Loucy (cell line): ENCODE results near the gene KCNJ6.

Experiments
- H2AFZ ChIP-seq: fragments of 200-600 bp; sonication (generic); 2 replicates; pipeline ENCODE4 v1.6.0; 2016; ENCODE audit warnings: antibody characterized with exemption, mild to moderate bottlenecking, low read length, moderate library complexity
- H3F3A ChIP-seq: fragments of 200-600 bp; 2 replicates; pipeline ENCODE4 v1.6.0; 2016; ENCODE audit warnings: antibody characterized with exemption, low read depth, mild to moderate bottlenecking
- H3K27me3 ChIP-seq: fragments of 200-600 bp; sonication (generic); 2 replicates; pipeline ENCODE4 v1.6.1; 2014; ENCODE audit warnings: low read length, mild to moderate bottlenecking; ENCODE audit not compliant: insufficient read depth, poor library complexity, severe bottlenecking
- H3K36me3 ChIP-seq: fragments of 200-600 bp; sonication (generic); 2 replicates; pipeline ENCODE4 v1.6.1; 2016; ENCODE audit warnings: low read length; ENCODE audit not compliant: insufficient read depth
- H3K4me1 ChIP-seq: fragments of 200-600 bp; sonication (generic); 2 replicates; pipeline ENCODE4 v1.5.1; 2014; ENCODE audit warnings: low read length, mild to moderate bottlenecking; ENCODE audit not compliant: insufficient read depth, poor library complexity, severe bottlenecking
- H3K4me2 ChIP-seq: fragments of 200-600 bp; sonication (generic); 2 replicates; pipeline ENCODE4 v1.6.0; 2014; ENCODE audit warnings: antibody characterized with exemption, low read length, low read depth, mild to moderate bottlenecking; ENCODE audit not compliant: poor library complexity, severe bottlenecking
- H3K4me3 ChIP-seq: fragments of 200-600 bp; sonication (generic); 2 replicates; pipeline ENCODE4 v1.5.1; 2014; ENCODE audit warnings: low read length, mild to moderate bottlenecking, mixed read lengths; ENCODE audit not compliant: poor library complexity, severe bottlenecking
- H3K79me2 ChIP-seq: fragments of 200-600 bp; sonication (generic); 2 replicates; pipeline ENCODE4 v1.6.1; 2014; ENCODE audit warnings: low read length; ENCODE audit not compliant: insufficient read depth
- H3K9ac ChIP-seq: fragments of 200-600 bp; sonication (generic); 2 replicates; pipeline ENCODE4 v1.6.0; 2014; ENCODE audit warnings: mild to moderate bottlenecking, low read depth, low read length, moderate library complexity; ENCODE audit not compliant: poor library complexity, severe bottlenecking
- H3K9me2 ChIP-seq: fragments of 200-600 bp; sonication (generic); replicated peaks from 2 replicates; pipeline ENCODE4 v1.6.1; 2016; ENCODE audit warnings: low read depth, low read length, mixed read lengths
- H3K9me3 ChIP-seq: fragments of 200-600 bp; sonication (generic); 2 replicates; pipeline ENCODE4 v1.6.1; 2014; ENCODE audit warnings: mild to moderate bottlenecking, antibody characterized with exemption, low read length, low read depth; ENCODE audit not compliant: insufficient read depth
- H4K20me1 ChIP-seq: fragments of 200-600 bp; sonication (generic); 2 replicates; pipeline ENCODE4 v1.6.0; 2014; ENCODE audit warnings: antibody characterized with exemption, low read length, mild to moderate bottlenecking; ENCODE audit not compliant: insufficient read depth, poor library complexity, severe bottlenecking
- EZH2phosphoT487 ChIP-seq: fragments of 200-600 bp; IDR thresholded peaks from 2 replicates; pipeline ENCODE4 v1.6.1; 2018; ENCODE audit warnings: antibody characterized with exemption, mild to moderate bottlenecking, moderate library complexity, borderline replicate concordance
- TF ChIP-seq, protein P1 (sequence below): fragments of 200-600 bp; sonication (generic); conservative IDR thresholded peaks from 2 replicates; pipeline ENCODE4 v1.5.1; 2014; ENCODE audit warnings: mild to moderate bottlenecking, antibody characterized with exemption, low read length

KCNJ6 gene

DNA sequence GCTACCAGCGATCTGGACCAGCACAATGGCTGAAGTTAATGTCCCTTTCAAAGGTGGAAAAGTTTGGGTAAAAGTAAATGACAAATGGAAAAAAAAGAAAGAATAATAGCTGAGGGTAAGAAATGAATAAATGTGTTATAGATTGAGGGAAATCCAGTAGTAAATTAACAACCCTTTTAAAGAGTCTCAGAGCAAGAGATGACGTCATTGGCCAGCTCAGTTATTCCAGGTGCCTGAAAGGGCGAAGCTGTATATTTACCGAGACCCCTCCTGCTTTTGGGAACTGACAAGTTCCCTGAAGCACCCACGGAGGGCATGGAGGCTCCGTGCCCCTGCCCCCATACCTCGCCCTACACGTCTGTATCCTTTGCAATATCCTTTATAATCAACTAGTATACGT, 40.5 kb upstream of the KCNJ6 start:
- Histone ChIP-seq H3K9me2 (no peaks in the 10 kb centered on the region), H3K79me2 (no peaks in the 10 kb centered on the region), H3F3A (no peaks in the 10 kb centered on the region), H3K9me3 (no peaks in the 10 kb centered on the region), H2AFZ (no peak overlapping the region), H3K27me3 (no peaks in the 10 kb centered on the region), H3K36me3 (no peaks in the 10 kb centered on the region), H4K20me1 (no peaks in the 10 kb centered on the region), H3K4me1 (no peaks in the 10 kb centered on the region), H3K4me3 (no peak overlapping the region), H3K9ac (no peak overlapping the region), H3K4me2 (no peak overlapping the region)
- no peak for TF ChIP-seq EZH2phosphoT487
- TF ChIP-seq, protein P1, sequence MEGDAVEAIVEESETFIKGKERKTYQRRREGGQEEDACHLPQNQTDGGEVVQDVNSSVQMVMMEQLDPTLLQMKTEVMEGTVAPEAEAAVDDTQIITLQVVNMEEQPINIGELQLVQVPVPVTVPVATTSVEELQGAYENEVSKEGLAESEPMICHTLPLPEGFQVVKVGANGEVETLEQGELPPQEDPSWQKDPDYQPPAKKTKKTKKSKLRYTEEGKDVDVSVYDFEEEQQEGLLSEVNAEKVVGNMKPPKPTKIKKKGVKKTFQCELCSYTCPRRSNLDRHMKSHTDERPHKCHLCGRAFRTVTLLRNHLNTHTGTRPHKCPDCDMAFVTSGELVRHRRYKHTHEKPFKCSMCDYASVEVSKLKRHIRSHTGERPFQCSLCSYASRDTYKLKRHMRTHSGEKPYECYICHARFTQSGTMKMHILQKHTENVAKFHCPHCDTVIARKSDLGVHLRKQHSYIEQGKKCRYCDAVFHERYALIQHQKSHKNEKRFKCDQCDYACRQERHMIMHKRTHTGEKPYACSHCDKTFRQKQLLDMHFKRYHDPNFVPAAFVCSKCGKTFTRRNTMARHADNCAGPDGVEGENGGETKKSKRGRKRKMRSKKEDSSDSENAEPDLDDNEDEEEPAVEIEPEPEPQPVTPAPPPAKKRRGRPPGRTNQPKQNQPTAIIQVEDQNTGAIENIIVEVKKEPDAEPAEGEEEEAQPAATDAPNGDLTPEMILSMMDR: no peak

DNA sequence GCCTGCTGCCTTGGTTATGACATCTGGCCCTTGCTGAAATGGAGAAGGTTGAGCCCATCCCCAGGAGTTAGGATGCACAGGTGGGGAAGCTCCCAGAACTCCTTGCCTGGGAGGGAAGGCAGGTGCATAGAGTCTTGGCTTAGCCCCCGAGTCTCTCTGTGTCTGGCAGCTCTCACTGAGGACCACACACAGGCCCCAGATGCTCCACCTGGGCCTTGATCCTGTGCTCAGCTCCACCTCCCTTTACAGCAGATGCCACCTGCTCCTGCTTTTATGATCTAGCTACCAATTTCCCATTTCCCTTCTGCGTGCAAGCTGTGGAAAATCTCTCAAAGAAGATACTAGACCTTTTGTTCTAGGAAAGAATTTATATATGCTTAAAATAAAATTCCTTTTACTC, 28.8 kb upstream of the KCNJ6 start:
- no peaks in the 10 kb centered on the region for H3K79me2 ChIP-seq
- H3K4me2 ChIP-seq: no peak overlapping the region
- no peaks in the 10 kb centered on the region for H3K36me3 ChIP-seq
- H4K20me1 ChIP-seq: no peaks in the 10 kb centered on the region
- H3K27me3 ChIP-seq: no peaks in the 10 kb centered on the region
- H3K4me1 ChIP-seq: no peaks in the 10 kb centered on the region
- no peak overlapping the region for H2AFZ ChIP-seq
- H3K9ac ChIP-seq: no peak overlapping the region
- H3K4me3 ChIP-seq: no peak overlapping the region
- H3K9me3 ChIP-seq: no peaks in the 10 kb centered on the region
- H3K9me2 ChIP-seq: no peaks in the 10 kb centered on the region
- TF ChIP-seq, protein P1: no peak
- no peak for TF ChIP-seq EZH2phosphoT487
- no peaks in the 10 kb centered on the region for H3F3A ChIP-seq

DNA sequence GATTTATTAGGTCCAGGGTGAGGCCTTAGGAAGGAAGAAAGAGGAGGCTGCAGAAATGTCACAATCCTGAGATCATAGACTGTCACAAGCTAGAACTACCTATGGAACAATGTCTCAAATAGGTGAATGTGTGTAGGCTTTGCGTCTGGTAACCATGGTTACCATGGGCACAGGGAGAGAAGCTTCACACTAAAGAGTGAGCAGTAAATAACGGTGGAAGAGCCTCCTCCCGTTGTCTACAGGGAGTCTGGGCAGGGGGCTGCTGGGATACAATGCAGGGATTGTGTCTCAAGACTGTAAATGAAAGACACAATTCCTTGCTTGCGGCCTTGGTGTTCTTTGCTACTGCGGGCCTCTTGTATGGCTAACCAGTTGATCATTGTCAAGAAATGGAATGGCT, 28.2 kb upstream of the KCNJ6 start:
- Histone ChIP-seq H3K27me3 (no peaks in the 10 kb centered on the region), H3F3A (no peaks in the 10 kb centered on the region), H3K4me3 (no peak overlapping the region), H3K9ac (no peak overlapping the region), H3K4me2 (no peak overlapping the region), H3K79me2 (no peaks in the 10 kb centered on the region), H3K9me2 (no peaks in the 10 kb centered on the region), H3K36me3 (no peaks in the 10 kb centered on the region), H2AFZ (no peak overlapping the region), H3K4me1 (no peaks in the 10 kb centered on the region), H4K20me1 (no peaks in the 10 kb centered on the region), H3K9me3 (0 out of 2 replicates have a peak, but pooled peaks cover 5% of the 10 kb centered on the region)
- TF ChIP-seq, protein P1: no peak
- TF ChIP-seq EZH2phosphoT487: no peak
